ENCODE results near the gene MAP2. TPM values are rescaled to one million over a fixed set of nuclear protein-coding genes. Genes with fewer than 3 reads are reported as not detected.

MAP2 gene
- total and polyA plus RNA-seq, 2 experiments from 2014 or later: 2.9 to 4.4 TPM

DNA sequence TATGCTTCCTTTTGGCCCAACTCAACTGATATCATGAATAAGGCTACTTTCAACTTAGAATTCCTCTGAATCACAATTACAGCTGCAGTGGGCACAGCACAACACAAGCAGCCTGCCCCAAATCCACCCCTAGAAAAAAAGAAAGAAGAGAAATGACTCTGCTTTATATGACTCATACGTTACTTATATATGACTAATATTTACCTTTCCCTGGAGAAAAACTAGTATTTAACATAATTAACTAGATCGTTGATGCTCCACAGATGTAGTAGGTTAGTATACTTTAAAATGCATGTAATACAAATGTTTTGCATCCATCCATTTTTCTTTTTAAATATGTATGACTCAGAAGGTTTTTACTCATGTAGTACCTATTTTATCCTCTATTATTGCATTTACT is 214.5 kb downstream of the MAP2 start:
- Mint-ChIP-seq H3K36me3 (ENCODE audit: low read depth) (no peaks in the 10 kb centered on the region), H3K27me3 (ENCODE audit: insufficient read depth, low read depth, poor library complexity) (no peaks in the 10 kb centered on the region), H3K4me3 (no peak overlapping the region), H3K4me1 (peaks cover 7% of the 10 kb centered on the region), H3K27ac (no peak overlapping the region), H3K9me3 (no peaks in the 10 kb centered on the region)
- no peak overlapping the region for H3K4me3 ChIP-seq
- H4K20me1 ChIP-seq (replicated peaks; ENCODE audit: insufficient read depth): no peaks in the 10 kb centered on the region
- no peak overlapping the region for H3K27ac ChIP-seq (ENCODE audit: low read depth)
- no peaks in the 10 kb centered on the region for H3K4me1 ChIP-seq (ENCODE audit: insufficient read depth)
- H3K9me2 ChIP-seq (ENCODE audit: insufficient read depth): no peaks in the 10 kb centered on the region
- H3F3A ChIP-seq (replicated peaks; ENCODE audit: low read depth): no peaks in the 10 kb centered on the region
- no peak for TF ChIP-seq CREB1 (CRISPR knock-in tag; IDR thresholded peaks at IDR 0.05; ENCODE audit: low read depth)
- TF ChIP-seq NANOG (IDR thresholded peaks at IDR 0.05; ENCODE audit: borderline replicate concordance): no peak
- TF ChIP-seq, protein P1, sequence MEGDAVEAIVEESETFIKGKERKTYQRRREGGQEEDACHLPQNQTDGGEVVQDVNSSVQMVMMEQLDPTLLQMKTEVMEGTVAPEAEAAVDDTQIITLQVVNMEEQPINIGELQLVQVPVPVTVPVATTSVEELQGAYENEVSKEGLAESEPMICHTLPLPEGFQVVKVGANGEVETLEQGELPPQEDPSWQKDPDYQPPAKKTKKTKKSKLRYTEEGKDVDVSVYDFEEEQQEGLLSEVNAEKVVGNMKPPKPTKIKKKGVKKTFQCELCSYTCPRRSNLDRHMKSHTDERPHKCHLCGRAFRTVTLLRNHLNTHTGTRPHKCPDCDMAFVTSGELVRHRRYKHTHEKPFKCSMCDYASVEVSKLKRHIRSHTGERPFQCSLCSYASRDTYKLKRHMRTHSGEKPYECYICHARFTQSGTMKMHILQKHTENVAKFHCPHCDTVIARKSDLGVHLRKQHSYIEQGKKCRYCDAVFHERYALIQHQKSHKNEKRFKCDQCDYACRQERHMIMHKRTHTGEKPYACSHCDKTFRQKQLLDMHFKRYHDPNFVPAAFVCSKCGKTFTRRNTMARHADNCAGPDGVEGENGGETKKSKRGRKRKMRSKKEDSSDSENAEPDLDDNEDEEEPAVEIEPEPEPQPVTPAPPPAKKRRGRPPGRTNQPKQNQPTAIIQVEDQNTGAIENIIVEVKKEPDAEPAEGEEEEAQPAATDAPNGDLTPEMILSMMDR (conservative IDR thresholded peaks at IDR 0.05; ENCODE audit: low read depth in 2 of 2): no peak
- TF ChIP-seq, protein P2, sequence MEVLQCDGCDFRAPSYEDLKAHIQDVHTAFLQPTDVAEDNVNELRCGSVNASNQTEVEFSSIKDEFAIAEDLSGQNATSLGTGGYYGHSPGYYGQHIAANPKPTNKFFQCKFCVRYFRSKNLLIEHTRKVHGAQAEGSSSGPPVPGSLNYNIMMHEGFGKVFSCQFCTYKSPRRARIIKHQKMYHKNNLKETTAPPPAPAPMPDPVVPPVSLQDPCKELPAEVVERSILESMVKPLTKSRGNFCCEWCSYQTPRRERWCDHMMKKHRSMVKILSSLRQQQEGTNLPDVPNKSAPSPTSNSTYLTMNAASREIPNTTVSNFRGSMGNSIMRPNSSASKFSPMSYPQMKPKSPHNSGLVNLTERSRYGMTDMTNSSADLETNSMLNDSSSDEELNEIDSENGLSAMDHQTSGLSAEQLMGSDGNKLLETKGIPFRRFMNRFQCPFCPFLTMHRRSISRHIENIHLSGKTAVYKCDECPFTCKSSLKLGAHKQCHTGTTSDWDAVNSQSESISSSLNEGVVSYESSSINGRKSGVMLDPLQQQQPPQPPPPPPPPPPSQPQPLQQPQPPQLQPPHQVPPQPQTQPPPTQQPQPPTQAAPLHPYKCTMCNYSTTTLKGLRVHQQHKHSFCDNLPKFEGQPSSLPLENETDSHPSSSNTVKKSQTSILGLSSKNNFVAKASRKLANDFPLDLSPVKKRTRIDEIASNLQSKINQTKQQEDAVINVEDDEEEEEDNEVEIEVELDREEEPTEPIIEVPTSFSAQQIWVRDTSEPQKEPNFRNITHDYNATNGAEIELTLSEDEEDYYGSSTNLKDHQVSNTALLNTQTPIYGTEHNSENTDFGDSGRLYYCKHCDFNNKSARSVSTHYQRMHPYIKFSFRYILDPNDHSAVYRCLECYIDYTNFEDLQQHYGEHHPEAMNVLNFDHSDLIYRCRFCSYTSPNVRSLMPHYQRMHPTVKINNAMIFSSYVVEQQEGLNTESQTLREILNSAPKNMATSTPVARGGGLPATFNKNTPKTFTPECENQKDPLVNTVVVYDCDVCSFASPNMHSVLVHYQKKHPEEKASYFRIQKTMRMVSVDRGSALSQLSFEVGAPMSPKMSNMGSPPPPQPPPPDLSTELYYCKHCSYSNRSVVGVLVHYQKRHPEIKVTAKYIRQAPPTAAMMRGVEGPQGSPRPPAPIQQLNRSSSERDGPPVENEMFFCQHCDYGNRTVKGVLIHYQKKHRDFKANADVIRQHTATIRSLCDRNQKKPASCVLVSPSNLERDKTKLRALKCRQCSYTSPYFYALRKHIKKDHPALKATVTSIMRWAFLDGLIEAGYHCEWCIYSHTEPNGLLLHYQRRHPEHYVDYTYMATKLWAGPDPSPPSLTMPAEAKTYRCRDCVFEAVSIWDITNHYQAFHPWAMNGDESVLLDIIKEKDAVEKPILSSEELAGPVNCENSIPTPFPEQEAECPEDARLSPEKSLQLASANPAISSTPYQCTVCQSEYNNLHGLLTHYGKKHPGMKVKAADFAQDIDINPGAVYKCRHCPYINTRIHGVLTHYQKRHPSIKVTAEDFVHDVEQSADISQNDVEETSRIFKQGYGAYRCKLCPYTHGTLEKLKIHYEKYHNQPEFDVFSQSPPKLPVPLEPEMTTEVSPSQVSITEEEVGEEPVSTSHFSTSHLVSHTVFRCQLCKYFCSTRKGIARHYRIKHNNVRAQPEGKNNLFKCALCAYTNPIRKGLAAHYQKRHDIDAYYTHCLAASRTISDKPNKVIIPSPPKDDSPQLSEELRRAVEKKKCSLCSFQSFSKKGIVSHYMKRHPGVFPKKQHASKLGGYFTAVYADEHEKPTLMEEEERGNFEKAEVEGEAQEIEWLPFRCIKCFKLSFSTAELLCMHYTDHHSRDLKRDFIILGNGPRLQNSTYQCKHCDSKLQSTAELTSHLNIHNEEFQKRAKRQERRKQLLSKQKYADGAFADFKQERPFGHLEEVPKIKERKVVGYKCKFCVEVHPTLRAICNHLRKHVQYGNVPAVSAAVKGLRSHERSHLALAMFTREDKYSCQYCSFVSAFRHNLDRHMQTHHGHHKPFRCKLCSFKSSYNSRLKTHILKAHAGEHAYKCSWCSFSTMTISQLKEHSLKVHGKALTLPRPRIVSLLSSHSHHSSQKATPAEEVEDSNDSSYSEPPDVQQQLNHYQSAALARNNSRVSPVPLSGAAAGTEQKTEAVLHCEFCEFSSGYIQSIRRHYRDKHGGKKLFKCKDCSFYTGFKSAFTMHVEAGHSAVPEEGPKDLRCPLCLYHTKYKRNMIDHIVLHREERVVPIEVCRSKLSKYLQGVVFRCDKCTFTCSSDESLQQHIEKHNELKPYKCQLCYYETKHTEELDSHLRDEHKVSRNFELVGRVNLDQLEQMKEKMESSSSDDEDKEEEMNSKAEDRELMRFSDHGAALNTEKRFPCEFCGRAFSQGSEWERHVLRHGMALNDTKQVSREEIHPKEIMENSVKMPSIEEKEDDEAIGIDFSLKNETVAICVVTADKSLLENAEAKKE (CRISPR knock-in tag; IDR thresholded peaks at IDR 0.05): no peak
- TF ChIP-seq STAT1 (IDR thresholded peaks at IDR 0.05; ENCODE audit: unreplicated experiment): no peak
- TF ChIP-seq ZNF331 (CRISPR knock-in tag; IDR thresholded peaks at IDR 0.05; ENCODE audit: low read depth): no peak
- no peak for TF ChIP-seq EZH2phosphoT487 (IDR thresholded peaks at IDR 0.05; ENCODE audit: unreplicated experiment)
- TF ChIP-seq, protein P3, sequence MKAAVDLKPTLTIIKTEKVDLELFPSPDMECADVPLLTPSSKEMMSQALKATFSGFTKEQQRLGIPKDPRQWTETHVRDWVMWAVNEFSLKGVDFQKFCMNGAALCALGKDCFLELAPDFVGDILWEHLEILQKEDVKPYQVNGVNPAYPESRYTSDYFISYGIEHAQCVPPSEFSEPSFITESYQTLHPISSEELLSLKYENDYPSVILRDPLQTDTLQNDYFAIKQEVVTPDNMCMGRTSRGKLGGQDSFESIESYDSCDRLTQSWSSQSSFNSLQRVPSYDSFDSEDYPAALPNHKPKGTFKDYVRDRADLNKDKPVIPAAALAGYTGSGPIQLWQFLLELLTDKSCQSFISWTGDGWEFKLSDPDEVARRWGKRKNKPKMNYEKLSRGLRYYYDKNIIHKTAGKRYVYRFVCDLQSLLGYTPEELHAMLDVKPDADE (IDR thresholded peaks at IDR 0.05): no peak
- no peak for TF ChIP-seq JUNB (IDR thresholded peaks at IDR 0.05; ENCODE audit: unreplicated experiment)
- H3K36me3 ChIP-seq (ENCODE audit: insufficient read depth): no peaks in the 10 kb centered on the region
- no peak overlapping the region for H2AFZ ChIP-seq
- ATAC-seq (no peak), DNase-seq (ENCODE audit: low spot score) (no peak)
- no peaks in the 10 kb centered on the region for H3K79me2 ChIP-seq (replicated peaks; ENCODE audit: insufficient read depth)
- no peak overlapping the region for H3K4me2 ChIP-seq
- H3K27me3 ChIP-seq (ENCODE audit: insufficient read depth): no peaks in the 10 kb centered on the region

Measured in GM23338 (cell line).